Activated naive CD4-positive, alpha-beta T cell (primary cell): ENCODE measurements around the gene ARHGAP9.
"Not testable (repeated sequence)": the region's sequence is repeated elsewhere in the genome, so short reads cannot be mapped to it uniquely, and the experiment has no call there.

ENCODE experiments used
- DNase-seq, 4 experiments: peaks; one replicate each; lab custom pipeline; 2025; lab: John Stamatoyannopoulos, UW

The ARHGAP9 gene

DNA sequence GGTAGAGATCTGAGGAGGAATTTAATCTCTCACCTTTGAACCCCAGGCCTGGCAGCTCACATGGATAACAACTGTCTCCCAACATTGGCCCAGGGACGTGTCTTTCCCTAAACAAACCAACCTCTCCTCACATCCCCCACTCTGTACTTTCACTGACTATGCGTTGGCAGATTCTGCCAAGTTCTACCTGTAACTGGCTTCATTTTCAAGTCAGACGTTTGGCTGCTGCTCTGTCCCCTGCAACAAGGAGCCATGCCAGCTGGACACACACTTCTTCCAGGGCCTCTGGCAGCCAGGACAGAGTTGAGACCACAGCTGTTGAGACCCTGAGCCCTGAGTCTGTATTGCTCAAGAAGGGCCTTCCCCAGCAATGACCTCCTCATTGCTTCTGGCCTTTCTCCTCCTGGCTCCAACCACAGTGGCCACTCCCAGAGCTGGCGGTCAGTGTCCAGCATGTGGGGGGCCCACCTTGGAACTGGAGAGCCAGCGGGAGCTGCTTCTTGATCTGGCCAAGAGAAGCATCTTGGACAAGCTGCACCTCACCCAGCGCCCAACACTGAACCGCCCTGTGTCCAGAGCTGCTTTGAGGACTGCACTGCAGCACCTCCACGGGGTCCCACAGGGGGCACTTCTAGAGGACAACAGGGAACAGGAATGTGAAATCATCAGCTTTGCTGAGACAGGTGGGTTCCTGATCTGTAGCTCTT, 45.0 kb downstream of the ARHGAP9 start, which contains the start of gene INHBC:
Gene INHBC (plus strand): TSS at position 268 of the 707 bp plus-strand sequence. CDS start 103 bp downstream, at position 371.
- no peak for DNase-seq

DNA sequence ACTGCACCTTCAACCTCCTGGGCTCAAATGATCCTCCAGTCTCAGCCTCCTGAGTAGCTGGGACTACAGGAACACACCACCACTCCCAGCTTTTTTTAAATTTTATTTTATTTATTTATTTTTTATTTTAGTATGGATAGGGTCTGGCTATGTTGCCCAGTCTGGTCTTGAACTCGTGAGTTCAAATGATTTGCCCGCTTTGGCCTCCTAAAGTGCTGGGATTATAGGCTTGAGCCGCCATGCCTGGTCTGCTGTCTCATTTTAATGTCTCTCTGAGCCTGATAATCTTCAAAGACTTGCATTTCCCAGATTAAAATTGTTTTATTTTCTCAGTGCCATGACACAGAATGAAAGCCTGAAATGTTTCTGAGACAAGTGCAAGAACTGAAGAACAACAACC, 46.3 kb downstream of the ARHGAP9 start:
- no peak for DNase-seq

DNA sequence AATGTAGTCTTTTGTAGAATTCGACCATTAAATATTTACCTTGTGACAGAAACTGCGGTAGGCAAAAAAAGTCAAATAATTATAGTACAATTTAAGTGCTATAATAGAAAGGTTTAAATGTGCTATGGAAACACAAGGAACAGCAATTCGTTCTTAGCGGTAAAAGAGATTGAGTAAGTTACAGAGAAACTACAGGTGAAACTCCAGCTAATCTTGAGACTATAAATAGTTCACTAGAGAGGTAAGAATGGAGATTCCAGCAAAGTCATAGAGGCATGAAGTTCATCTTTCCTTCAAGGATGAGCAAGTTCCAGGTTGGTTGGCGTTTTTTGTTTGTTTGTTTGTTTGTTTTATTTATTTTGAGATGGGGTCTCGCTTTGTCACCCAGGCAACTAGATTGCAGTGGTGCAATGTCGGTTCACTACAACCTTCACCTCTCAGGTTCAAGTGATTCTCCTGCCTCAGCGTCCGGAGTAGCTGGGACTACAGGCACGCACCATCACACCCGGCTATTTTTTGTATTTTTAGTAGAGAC, 47.9 kb downstream of the ARHGAP9 start:
- no peak for DNase-seq

- DNase-seq: peak; percentile 85 to 91 (median 88)
Observed at GRCh38 chr12:57430931-57431566, 48.6 kb downstream of the ARHGAP9 start, which contains the start of gene R3HDM2. Gene R3HDM2 (minus strand): TSS chr12:57431043. CDS start chr12:57310428, 120,615 bp downstream.

GRCh38 chr12:57430112-57430930, 49.3 kb downstream of the ARHGAP9 start:
- DNase-seq: peak in 2 of 4 experiments; percentile 15 to 47

DNA sequence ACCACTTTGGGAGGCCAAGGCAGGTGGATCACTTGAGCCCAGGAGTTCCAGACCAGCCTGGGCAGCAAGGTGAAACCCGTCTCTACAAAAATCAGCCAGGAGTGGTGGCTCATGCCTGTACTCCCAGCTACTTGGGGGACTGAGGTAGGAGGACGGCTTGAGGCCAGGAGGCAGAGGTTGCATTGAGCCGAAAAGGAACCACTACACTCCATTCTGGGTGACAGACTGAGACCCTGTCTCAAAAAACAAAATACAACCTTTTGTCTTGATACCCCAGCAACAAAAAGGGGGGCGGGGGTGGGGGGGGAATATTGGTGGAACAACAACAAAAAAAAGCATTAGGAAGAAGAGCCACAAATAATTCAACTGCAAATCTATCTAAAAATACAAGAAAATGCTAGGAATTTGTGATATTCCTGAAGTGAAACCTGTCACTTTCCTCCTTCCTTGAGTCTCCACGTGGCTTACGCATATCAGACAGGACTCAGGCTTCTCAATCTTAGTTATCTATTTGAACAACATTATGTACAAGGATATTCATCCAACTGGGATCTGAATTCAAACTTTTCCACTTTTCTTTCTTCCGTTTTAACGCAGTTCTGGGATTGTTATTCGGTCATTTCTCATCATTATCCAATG, 50.1 kb downstream of the ARHGAP9 start:
- DNase-seq: no peak

- DNase-seq: no peak
Observed at GRCh38 chr12:57428965-57429364, 50.7 kb downstream of the ARHGAP9 start.

DNA sequence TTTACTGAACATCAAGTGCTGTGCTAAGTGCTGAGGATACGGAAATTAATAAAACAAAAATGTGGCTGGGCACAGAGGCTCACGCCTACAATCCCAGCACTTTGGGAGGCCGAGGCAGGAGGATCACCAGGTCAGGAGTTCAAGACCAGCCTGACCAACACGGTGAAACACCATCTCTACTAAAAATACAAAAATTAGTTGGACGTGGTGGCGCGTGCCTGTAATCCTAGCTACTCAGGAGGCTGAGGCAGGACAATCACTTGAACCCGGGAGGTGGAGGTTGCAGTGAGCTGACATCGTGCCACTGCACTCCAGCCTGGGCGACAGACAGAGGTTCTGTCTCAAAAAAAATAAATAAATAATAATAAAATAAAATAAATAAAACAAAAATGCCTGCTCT, 52.7 kb downstream of the ARHGAP9 start:
- not testable (repeated sequence) for DNase-seq
